Chondrocyte (in vitro differentiated cells): ENCODE results near the gene HIGD1A. TPM values are rescaled to one million over a fixed set of nuclear protein-coding genes. Genes with fewer than 3 reads are reported as not detected.

Experiments
- DNase-seq: peaks from one replicate; pipeline ENCODE4 v3.0.0; 2021; ENCODE audit warnings: mixed read lengths, low spot score
- H3K27ac Mint-ChIP-seq: one replicate; pipeline ENCODE4 v1.8.0; 2021; ENCODE audit warnings: mild to moderate bottlenecking, moderate library complexity, mixed read lengths; ENCODE audit not compliant: unreplicated experiment
- H3K27me3 Mint-ChIP-seq: 2 replicates; pipeline ENCODE4 v1.8.0; 2021; ENCODE audit warnings: low read depth, mixed read lengths
- H3K36me3 Mint-ChIP-seq: 2 replicates; pipeline ENCODE4 v1.8.0; 2021; ENCODE audit warnings: low read depth, mixed read lengths
- H3K4me1 Mint-ChIP-seq: 2 replicates; pipeline ENCODE4 v1.8.0; 2021; ENCODE audit warnings: low read depth, mild to moderate bottlenecking, mixed read lengths
- H3K4me3 Mint-ChIP-seq: one replicate; pipeline ENCODE4 v1.8.0; 2021; ENCODE audit warnings: mild to moderate bottlenecking, moderate library complexity, mixed read lengths; ENCODE audit not compliant: unreplicated experiment
- H3K9me3 Mint-ChIP-seq: 2 replicates; pipeline ENCODE4 v1.8.0; 2021; ENCODE audit warnings: low read depth, mixed read lengths
- total RNA-seq: library from RNA; stranded (reverse); gene quantifications from 3 replicates; pipeline ENCODE4 v1.2.1, GENCODE V29; 2021
- TF ChIP-seq, protein P1 (sequence below): fragments of 200-600 bp; sonication (generic); IDR thresholded peaks from 2 replicates; pipeline ENCODE4 v1.5.0; 2021; ENCODE audit warnings: antibody characterized with exemption, mild to moderate bottlenecking, moderate library complexity

HIGD1A gene
- total RNA-seq, 1 donor from 2014 or later: 78.6 TPM

DNA sequence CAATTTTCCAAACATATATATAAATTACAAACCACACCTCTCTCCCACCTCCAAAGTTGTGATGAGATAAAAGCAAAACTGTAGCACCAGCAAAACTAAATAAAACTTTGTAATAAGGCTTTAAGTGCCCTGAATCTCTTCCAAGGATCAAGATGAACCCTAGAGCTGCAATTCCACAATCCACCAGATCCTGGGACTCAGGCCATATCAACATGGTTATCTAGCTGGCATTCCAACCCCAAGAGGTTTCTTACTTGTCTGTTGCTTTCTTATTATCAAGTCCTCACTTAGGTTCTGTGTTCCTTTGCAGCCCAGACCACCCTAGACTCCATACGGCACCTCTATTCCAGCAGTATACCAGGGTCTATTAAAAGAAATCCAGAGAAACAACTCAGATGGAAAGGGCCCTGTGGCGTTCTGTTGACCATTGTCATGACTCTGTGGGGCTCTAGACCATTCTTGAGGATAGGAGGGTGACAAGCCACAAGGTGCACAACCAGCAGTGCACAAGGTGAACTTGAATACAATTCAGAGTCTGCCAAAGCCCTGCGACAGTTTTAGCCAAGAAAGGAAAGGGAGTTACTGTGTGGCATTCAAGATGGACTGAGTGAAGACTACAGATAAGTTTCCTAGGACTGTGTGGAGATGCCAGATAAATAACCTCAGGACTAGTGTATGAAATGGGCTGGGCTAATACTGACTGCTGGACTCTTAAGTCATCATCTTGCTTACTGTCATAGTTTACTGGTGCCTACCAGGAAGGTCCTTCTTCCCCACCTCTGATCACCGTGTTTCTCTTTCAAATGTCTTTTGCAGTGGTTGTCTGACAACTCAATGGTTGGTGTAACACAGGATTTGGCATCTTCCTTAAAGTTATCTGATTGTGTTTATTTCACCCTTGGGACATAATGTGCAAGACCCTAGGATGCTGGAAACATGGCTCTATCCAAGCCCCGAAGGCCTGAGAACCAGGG, 32.1 kb upstream of the HIGD1A start:
- Mint-ChIP-seq H3K4me1 (peaks cover 7% of the 10 kb centered on the region), H3K4me3 (no peak overlapping the region), H3K27me3 (peaks cover 9% of the 10 kb centered on the region), H3K27ac (no peak overlapping the region), H3K9me3 (no peaks in the 10 kb centered on the region), H3K36me3 (no peaks in the 10 kb centered on the region)
- TF ChIP-seq, protein P1, sequence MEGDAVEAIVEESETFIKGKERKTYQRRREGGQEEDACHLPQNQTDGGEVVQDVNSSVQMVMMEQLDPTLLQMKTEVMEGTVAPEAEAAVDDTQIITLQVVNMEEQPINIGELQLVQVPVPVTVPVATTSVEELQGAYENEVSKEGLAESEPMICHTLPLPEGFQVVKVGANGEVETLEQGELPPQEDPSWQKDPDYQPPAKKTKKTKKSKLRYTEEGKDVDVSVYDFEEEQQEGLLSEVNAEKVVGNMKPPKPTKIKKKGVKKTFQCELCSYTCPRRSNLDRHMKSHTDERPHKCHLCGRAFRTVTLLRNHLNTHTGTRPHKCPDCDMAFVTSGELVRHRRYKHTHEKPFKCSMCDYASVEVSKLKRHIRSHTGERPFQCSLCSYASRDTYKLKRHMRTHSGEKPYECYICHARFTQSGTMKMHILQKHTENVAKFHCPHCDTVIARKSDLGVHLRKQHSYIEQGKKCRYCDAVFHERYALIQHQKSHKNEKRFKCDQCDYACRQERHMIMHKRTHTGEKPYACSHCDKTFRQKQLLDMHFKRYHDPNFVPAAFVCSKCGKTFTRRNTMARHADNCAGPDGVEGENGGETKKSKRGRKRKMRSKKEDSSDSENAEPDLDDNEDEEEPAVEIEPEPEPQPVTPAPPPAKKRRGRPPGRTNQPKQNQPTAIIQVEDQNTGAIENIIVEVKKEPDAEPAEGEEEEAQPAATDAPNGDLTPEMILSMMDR: no peak
- DNase-seq: no peak

DNA sequence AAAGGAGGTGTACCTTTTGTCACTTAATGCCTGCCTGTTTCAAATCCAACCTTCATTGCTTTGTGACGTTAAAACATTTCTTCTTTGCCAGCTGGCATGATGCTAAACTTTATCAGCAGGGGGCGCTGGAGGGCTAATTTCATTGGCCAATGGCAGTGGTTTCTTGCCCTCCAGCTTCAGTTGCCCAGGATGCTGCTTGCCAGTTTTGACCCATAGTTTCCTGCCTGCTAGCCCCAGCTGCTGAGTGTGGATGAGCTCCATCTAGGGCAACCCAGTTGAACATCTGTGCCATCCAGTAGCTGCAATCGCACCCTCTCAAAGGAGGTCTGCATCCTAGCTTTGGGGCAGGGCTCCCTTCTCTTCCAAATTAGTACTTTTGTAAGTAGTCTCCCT, 27.0 kb upstream of the HIGD1A start:
- H3K27me3 Mint-ChIP-seq: peaks cover 21% of the 10 kb centered on the region
- no peak overlapping the region for H3K27ac Mint-ChIP-seq
- no peak for DNase-seq
- peaks cover 3% of the 10 kb centered on the region for H3K4me1 Mint-ChIP-seq
- H3K4me3 Mint-ChIP-seq: no peak overlapping the region
- no peaks in the 10 kb centered on the region for H3K9me3 Mint-ChIP-seq
- no peaks in the 10 kb centered on the region for H3K36me3 Mint-ChIP-seq
- TF ChIP-seq, protein P1: peak; percentile 84

DNA sequence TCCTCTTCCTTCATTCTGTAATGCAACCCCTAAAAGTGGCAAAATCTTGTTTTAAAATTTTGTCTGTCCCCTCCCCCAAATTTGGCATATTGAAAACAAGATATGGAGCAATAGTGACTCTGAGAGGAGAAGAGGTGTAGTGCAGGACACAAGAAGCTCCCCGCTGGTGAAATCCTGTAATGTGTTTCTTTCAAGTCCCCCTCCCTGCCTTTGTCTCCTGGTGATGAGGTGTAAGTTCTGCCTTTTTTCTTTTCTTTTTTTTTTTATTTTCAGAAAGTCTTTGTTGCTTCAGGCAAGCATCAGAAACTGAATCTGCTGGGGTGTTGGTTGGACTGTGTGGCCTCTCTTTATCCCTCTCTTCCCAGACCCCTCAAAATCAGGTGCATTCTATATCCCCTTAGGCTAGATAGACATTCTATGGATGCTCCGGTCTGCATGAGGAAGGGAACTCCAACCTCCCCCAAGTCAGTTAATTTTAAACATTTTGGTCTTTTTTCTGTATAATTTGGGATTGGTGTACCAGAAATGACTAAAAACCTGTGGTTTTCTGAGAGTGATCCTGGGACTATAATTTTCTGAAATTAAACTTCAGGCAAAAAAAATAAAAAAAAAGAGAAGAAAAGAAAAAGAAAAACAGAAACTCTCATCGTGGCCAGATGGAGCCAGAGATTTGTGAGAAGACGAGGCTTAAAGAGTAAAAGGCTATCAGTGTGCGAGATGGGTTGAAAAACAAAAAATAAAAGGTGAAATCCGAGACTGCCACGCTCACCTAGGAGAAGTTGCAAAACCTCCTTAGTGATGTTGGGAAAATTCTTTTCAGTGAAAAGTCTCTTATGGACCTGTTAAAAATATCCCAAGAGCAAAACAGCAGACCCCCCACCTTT, 26.4 kb upstream of the HIGD1A start:
- no peak overlapping the region for H3K27ac Mint-ChIP-seq
- TF ChIP-seq, protein P1: peak; percentile 72
- no peaks in the 10 kb centered on the region for H3K36me3 Mint-ChIP-seq
- H3K4me1 Mint-ChIP-seq: peaks cover 3% of the 10 kb centered on the region
- H3K27me3 Mint-ChIP-seq: peaks cover 25% of the 10 kb centered on the region
- DNase-seq: no peak
- H3K4me3 Mint-ChIP-seq: no peak overlapping the region
- H3K9me3 Mint-ChIP-seq: no peaks in the 10 kb centered on the region

DNA sequence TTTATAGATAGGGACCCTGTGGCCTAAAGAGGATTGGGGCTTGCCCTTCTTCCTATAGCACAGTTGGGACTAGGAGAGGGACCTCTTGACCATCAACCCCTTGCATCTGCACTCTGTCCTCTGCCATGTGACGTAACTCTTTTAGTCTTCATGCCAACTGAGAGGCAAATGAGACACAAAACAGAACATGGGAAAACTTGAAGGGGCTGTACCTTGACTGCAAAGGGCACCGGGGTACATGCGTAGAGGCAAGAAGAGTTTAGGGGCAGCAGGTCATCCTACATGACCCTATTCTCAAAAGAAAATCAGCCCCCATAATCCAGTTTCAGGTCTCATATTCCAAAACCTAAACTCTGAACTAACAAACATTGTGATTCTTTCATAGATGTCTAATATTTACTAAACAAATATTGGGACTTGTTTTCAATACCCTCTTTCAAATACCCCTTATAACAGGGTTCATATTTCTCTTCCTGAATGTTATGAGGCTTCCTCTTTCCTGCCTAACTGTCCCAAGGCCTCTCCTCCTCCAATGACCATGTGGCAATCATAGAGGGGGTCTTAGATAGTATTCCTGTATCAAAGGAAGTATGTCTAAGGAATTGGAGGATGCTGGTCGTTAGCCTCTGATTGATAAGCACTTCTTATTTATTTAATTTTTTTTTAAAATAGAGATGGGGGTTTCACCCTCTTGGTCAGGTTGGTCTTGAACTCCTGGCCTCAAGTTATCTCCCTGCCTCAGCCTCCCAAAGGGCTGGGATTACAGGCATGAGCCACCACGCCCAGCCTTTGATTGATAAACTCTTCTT, 25.5 kb upstream of the HIGD1A start:
- TF ChIP-seq, protein P1: no peak
- Mint-ChIP-seq H3K9me3 (no peaks in the 10 kb centered on the region), H3K36me3 (no peaks in the 10 kb centered on the region), H3K4me3 (no peak overlapping the region), H3K27me3 (peaks cover 20% of the 10 kb centered on the region), H3K4me1 (peaks cover 3% of the 10 kb centered on the region), H3K27ac (no peak overlapping the region)
- DNase-seq: no peak
